CD4-positive, alpha-beta T cell treated with Interleukin-2 at 100 ng/mL for 4 hours (primary cell): Measurements from ENCODE around the gene AK9.

Experiments
- DNase-seq: peaks from one replicate; pipeline ENCODE4 v3.0.0-alpha.2; 2020; ENCODE audit warnings: low spot score

AK9 gene

DNA sequence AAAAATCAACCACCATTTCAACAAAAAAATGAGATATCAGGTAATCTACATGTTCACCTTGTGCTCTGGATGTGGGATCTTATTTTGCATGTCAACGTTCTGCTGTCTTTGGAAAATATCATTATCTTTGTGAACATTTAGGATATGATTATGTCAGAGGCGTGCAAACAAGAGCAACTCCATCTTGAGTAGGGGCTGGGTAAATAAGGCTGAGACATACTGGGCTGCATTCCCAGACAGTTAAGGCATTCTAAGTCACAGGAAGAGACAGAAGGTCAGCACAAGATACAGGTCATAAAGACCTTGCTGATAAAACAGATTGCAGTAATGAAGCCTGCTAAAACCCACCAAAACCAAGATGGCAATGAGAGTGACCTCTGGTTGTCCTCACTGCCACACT lies 179.2 kb downstream of the AK9 start:
- DNase-seq: no peak

DNA sequence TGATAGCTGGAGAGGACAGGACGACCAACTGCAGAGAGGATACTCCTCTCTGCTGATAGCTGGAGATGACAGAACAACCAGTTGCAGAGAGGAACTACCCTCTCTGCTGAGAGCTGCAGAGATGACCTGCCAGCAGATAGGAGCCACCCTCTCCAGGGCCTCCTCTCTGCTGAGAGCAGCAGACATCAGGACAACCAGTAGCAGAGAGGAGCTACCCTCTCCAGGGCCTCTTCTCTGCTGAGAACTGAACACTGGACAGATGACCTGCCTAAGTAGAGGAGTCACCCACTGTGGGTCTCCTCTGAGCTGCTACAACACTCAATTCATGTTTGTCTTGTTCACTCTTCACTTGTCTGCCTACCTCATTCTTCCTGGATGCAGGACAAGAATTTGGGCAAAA lies 180.6 kb downstream of the AK9 start:
- no peak for DNase-seq

DNA sequence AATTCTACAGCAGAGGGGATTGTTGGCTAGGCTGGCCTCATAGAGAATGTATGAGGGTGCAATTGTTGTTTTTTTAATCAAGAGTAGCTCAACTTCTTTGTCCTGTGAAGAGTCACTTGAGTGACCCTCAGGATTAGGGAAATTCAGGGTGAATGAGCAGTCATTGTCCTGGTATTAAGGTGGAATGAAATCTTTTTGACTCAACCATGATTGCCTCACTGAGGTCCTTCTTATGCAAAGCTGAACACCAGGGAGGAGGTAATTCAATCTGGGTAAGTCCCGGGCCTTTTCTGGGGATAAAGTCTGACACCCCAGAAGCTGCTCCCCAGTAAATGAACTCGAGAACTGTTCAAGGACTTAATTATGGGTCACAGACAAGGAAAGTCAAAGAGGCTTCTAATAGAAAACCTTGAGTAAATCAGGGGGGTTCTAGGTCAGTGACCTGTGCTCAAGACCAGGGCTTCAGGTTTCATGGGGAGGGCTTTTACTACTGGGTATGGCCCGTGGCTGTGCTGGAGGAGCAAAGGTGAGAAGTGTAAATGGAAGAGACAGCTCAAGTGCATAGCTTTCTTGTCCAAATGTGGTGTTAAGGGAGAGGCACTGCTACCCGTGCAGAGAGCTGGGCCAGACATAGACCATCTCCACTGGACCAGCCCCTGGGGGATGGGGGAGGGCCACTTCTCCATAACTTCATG lies 182.7 kb downstream of the AK9 start:
- DNase-seq: no peak

- no peak for DNase-seq
Measured at GRCh38 chr6:109507490-109508072, 183.4 kb downstream of the AK9 start.

- DNase-seq: no peak
Measured at GRCh38 chr6:109506841-109507240, 184.2 kb downstream of the AK9 start.

GRCh38 chr6:109506314-109506713 lies 184.7 kb downstream of the AK9 start:
- no peak for DNase-seq

DNA sequence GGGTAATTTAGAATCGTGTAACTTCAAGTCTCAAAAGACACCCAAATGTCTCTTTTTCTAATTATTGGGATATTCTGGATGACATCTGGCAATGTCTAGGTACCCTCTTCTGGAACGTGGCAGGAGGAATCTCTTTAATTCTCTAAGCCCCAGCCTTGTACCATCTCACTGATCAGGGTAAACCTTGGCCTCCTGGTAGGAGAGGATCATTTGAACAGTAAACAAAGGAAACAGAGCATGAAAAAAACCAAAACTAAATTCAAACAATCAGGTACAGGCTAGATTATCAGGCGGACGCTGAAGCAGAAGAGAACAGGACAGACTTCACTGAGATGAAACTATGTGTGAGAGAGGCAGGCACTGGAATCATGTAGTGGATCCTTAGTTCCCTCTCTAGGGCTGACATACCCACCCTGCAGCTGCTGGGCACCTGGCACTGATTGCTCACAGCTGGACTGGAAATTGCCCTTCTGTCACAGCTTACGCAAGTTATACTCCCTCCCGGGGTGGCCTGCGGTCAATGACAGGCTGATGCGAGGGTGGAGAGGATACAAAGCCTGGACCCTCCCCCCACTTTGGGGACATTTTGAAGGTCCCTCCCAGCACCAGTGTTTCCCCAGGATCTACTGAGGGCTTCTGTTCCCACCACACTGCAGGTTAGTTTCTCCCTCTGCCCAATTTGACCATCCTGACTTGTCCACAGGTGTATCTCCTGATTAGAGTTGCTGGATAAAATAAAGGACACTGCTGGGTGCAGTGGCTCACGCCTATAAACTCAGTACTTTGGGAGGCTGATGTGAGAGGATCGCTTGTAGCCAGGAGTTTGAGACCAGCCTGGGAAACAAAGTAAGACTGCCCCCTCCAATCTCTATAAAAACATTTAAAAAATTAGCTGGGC lies 187.4 kb downstream of the AK9 start:
- DNase-seq: no peak

- DNase-seq: no peak
Measured at GRCh38 chr6:109498936-109499335, 192.1 kb downstream of the AK9 start.

GRCh38 chr6:109498052-109498451 lies 192.9 kb downstream of the AK9 start:
- no peak for DNase-seq

- no peak for DNase-seq
Measured at GRCh38 chr6:109496036-109496772, 194.8 kb downstream of the AK9 start.

- no peak for DNase-seq
Measured at GRCh38 chr6:109493865-109494264, 197.1 kb downstream of the AK9 start.

GRCh38 chr6:109491207-109491938 lies 199.6 kb downstream of the AK9 start:
- DNase-seq: peak; percentile 45

DNA sequence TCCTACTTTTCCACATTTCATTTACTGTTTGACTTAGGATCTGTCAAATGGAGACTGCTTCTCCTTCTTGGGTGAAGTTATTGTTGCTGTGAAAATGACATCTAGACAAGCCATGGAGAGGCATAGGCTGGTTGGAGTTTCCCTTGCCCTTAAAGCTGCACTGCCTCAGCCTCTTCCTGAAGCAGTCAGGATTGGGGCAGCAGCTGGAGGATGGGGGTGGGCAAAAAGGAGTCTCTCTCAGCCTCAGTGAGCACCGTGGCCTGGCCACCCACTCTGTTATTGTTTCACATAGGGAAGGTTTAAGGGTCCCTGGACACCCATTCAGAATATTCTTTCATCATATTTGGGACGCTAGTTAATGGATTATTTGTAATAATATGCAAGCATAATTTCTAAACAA lies 200.3 kb downstream of the AK9 start:
- no peak for DNase-seq

DNA sequence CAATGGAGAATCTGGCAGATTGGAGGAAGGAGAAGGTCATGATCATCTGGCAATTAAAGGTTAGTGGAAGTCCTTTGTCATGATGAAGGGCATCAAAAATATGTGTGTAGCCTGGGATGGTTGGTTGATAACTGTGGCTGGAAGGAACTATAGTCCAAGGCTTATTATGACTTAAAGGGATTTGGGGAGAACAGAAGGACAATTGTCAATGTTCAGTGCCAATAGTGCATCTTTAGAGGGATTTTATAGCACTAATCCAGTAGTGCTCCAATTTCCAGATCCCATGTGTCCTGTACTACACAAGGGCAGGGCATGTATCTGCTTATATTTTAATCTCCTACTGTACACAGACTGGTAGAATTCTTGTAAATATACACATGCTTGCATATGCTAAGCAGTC lies 203.0 kb downstream of the AK9 start:
- DNase-seq: no peak

DNA sequence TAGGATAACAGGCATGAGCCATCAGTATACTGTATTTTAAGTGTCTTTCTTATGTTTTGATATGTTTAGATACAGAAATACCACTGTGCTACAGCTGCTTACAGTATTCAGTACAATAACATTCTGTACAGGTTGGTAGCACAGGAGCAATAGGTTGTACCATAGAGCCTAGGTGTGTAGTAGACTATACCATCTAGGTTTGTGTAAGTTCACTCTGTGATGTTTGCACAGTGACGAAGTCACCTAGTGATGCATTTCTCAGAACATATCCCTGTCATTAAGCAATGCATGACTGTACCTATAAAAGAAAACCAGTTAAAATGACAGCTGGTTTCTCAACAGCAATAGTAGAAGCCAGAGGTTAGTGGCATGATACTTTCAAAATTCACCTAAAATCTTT lies 204.9 kb downstream of the AK9 start:
- no peak for DNase-seq

GRCh38 chr6:109485266-109485935 lies 205.6 kb downstream of the AK9 start:
- DNase-seq: no peak

DNA sequence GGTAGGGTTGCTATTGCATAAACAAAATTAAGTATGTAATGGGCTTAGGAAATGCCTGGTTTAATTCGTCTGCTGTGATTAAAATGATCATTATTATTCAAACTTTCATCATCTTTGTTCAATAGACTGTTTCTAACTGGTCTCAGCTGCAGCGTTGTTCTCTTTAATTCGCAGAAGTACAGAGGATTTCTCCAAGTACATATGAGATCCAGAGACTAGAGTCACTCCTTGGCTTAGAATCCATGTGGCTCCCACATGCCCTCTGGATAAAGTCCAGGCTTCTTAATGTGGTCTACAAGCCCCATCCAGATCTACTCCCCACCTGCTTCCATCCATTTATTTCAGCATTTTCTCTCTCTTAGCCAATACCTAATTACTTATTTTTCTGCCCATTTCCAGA lies 206.9 kb downstream of the AK9 start:
- no peak for DNase-seq

GRCh38 chr6:109483735-109484057 lies 207.3 kb downstream of the AK9 start:
- DNase-seq: no peak

GRCh38 chr6:109482905-109483734 lies 207.9 kb downstream of the AK9 start, which contains the start of gene ZBTB24:
TSS of gene ZBTB24 (minus strand) at chr6:109483219. CDS start at chr6:109482026, 1,193 bp downstream.
- peak; percentile 87 for DNase-seq

DNA sequence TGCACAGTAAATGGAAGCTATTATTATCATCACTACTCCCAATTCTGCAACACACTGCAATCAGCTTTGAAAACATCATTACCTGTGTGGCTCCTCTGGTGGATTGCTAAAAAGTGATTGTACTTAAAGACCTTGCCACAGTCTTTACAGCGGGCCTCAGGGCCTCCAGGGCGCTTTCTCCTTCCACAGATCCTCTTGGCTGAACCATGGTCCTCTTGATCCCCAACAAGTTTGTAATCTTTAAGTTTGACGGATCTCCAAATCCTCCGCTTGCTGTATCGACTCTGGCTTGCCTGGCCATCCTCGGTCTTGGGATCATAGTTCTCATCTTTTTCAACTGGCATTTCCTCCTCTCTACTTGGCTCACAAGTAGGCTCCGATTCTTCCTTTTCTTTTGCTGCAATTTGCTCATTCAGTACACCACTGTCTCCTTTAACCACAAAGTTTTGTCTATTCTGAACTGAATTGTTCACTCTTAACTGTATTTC lies 210.0 kb downstream of the AK9 start:
- no peak for DNase-seq
